ENCODE measurements around the gene RABEP1. TPM values are rescaled to one million over a fixed set of nuclear protein-coding genes. Genes with fewer than 3 reads are reported as not detected.
A peak's percentile ranks its signal among the peaks of the same experiment; 100 is the strongest.

Gene RABEP1
- total and polyA plus RNA-seq, 2 donors: 31.3 to 45.4 TPM

DNA sequence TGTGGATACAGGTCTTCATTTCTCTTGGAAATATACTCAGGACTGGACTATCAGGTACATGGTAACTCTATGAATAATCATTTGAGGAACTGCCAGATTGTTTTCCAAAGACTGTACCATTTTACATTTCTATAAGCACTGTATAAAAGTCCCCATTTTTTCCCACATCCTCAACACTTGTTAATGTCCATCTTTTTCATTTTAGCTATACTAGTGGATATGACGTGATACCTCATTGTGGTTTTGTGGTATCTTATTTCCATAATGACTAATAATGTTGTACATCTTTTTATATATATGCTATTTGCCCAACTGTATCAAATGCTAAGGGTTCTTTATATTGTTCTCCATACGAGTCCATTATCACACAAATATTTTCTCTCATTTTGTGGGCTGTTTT is 114.5 kb downstream of the RABEP1 start:
- no peak for DNase-seq (ENCODE audit: low read depth in 6 of 9, low spot score in 9 of 9)
- WGBS: over 99% methylated on average over 2 of the region's 2 CpGs
- Histone ChIP-seq H3K9me3 (ENCODE audit: control insufficient read depth in 2 of 2, insufficient read depth in 1 of 2, low read length in 1 of 2) (no peaks in the 10 kb centered on the region), H3K36me3 (ENCODE audit: control insufficient read depth in 2 of 2, insufficient read depth in 2 of 2, low read length in 1 of 2) (peaks cover 49 to 68% of the 10 kb centered on the region in 2 donors), H3K4me3 (ENCODE audit: low read length in 2 of 2) (no peak overlapping the region), H3K27me3 (ENCODE audit: control insufficient read depth in 2 of 2, insufficient read depth in 1 of 2, low read length in 1 of 2) (no peaks in the 10 kb centered on the region), H3K27ac (ENCODE audit: low read depth in 1 of 2, low read length in 1 of 2) (no peak overlapping the region), H3K4me1 (ENCODE audit: control insufficient read depth in 2 of 2, insufficient read depth in 2 of 2, low read length in 2 of 2) (no peaks in the 10 kb centered on the region)

DNA sequence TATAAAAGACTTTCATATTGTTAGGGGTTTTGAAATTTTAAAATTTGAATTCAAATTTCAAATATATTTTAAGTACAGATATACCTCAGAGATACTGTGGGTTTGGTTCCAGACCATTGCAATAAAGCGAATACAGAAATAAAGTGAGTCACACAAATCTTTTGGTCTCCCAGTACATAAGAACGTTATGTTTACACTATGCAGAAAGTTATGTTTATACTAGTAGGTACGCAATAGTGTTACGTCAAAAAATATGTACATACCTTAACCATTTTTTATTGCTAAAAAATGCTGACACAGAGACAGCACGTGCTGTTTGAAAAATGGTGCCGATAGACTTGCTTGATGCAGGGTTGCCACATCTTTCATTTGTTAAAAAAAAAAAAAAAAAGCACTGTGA is 117.7 kb downstream of the RABEP1 start:
- Histone ChIP-seq H3K36me3 (ENCODE audit: control insufficient read depth in 2 of 2, insufficient read depth in 2 of 2, low read length in 1 of 2) (peaks cover 41 to 70% of the 10 kb centered on the region in 2 donors), H3K9me3 (ENCODE audit: control insufficient read depth in 2 of 2, insufficient read depth in 1 of 2, low read length in 1 of 2) (no peaks in the 10 kb centered on the region), H3K4me1 (ENCODE audit: control insufficient read depth in 2 of 2, insufficient read depth in 2 of 2, low read length in 2 of 2) (no peaks in the 10 kb centered on the region), H3K27ac (ENCODE audit: low read depth in 1 of 2, low read length in 1 of 2) (no peak overlapping the region), H3K4me3 (ENCODE audit: low read length in 2 of 2) (no peak overlapping the region), H3K27me3 (ENCODE audit: control insufficient read depth in 2 of 2, insufficient read depth in 1 of 2, low read length in 1 of 2) (no peaks in the 10 kb centered on the region)
- DNase-seq (ENCODE audit: low read depth in 6 of 9, low spot score in 9 of 9): no peak
- 98% methylated on average over 6 of the region's 6 CpGs for WGBS

DNA sequence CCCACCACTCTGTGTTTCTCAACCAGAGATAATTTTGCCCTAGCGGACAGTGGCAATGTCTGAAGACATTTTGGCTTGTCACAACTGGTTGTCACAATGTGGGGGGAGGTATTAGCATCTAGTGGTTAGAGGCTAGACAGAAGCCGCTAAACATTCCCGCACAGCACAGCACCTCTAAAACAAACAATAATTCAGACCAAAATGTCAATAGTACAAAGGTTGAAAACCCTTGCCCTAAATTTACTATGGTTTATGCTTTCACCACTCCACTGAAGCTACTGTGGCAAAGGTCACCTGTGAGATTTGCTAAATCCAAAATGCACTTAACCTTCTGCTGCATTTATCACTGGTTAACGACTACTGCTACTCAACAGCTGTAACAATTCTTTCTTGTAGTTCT is 123.3 kb downstream of the RABEP1 start:
- H3K36me3 ChIP-seq (ENCODE audit: control insufficient read depth in 2 of 2, insufficient read depth in 2 of 2, low read length in 1 of 2): peaks cover 45 to 81% of the 10 kb centered on the region in 2 donors
- H3K27me3 ChIP-seq (ENCODE audit: control insufficient read depth in 2 of 2, insufficient read depth in 1 of 2, low read length in 1 of 2): no peaks in the 10 kb centered on the region
- no peak overlapping the region for H3K27ac ChIP-seq (ENCODE audit: low read depth in 1 of 2, low read length in 1 of 2)
- H3K4me1 ChIP-seq (ENCODE audit: control insufficient read depth in 2 of 2, insufficient read depth in 2 of 2, low read length in 2 of 2): no peaks in the 10 kb centered on the region
- 97% methylated on average over 4 of the region's 4 CpGs for WGBS
- no peaks in the 10 kb centered on the region for H3K9me3 ChIP-seq (ENCODE audit: control insufficient read depth in 2 of 2, insufficient read depth in 1 of 2, low read length in 1 of 2)
- H3K4me3 ChIP-seq (ENCODE audit: low read length in 2 of 2): no peak overlapping the region
- no peak for DNase-seq (ENCODE audit: low read depth in 6 of 9, low spot score in 9 of 9)

DNA sequence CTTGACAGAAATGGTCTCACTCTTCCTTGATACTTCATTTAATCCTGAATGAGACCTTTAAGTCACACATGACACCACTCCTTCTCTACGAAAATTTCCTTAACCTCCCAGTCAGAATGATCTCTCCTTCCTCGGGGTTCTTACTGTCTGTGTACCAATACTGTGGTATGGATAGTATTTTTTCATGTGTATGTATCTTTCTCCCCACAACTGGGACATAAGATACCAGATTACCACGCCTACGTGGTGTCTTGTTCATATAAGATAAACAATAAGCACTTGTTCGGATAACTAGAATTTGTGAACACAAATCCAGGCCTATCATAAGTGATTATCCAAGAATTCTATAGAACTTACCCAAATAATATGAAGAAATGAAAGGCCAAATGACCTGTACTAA is 126.1 kb downstream of the RABEP1 start:
- DNase-seq (ENCODE audit: low read depth in 6 of 9, low spot score in 9 of 9): no peak
- H3K9me3 ChIP-seq (ENCODE audit: control insufficient read depth in 2 of 2, insufficient read depth in 1 of 2, low read length in 1 of 2): no peaks in the 10 kb centered on the region
- peaks cover 53 to 84% of the 10 kb centered on the region in 2 donors for H3K36me3 ChIP-seq (ENCODE audit: control insufficient read depth in 2 of 2, insufficient read depth in 2 of 2, low read length in 1 of 2)
- H3K4me1 ChIP-seq (ENCODE audit: control insufficient read depth in 2 of 2, insufficient read depth in 2 of 2, low read length in 2 of 2): no peaks in the 10 kb centered on the region
- no peak overlapping the region for H3K27ac ChIP-seq (ENCODE audit: low read depth in 1 of 2, low read length in 1 of 2)
- no peaks in the 10 kb centered on the region for H3K27me3 ChIP-seq (ENCODE audit: control insufficient read depth in 2 of 2, insufficient read depth in 1 of 2, low read length in 1 of 2)
- 98% methylated on average over 5 of the region's 5 CpGs for WGBS
- H3K4me3 ChIP-seq (ENCODE audit: low read length in 2 of 2): no peak overlapping the region

DNA sequence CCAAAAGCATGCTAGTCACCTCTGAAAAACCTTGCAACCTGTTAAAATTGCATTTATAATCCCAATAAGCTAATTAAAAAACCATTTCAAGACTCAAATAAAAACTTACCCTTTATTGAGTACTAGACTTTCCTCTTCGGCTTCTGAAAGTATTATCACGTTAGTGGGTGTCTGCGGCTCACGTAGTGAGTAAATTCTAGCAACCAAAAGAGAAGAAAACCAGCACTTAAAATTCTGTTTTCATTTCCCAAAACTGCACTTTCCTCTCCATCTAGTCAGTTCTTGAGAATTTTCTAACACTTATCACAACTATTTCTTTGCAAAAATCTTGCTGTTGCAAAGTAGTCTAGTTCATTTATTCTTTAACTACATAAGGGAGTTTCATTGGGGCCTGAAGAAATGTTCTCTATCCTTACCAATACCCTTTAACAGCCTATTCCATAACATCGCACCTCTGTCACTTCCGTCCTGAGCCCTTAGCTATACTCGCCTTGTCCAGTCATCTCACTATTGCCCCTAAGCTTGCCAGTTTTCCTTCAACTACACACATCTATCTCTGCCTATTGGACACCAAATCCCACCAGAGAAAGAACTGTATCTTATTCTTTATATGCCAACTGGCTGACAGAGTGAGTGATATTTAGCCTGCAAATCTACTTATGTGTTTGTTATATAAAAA is 128.6 kb downstream of the RABEP1 start:
- Histone ChIP-seq H3K4me1 (ENCODE audit: control insufficient read depth in 2 of 2, insufficient read depth in 2 of 2, low read length in 2 of 2) (no peaks in the 10 kb centered on the region), H3K4me3 (ENCODE audit: low read length in 2 of 2) (no peak overlapping the region), H3K9me3 (ENCODE audit: control insufficient read depth in 2 of 2, insufficient read depth in 1 of 2, low read length in 1 of 2) (no peaks in the 10 kb centered on the region), H3K27me3 (ENCODE audit: control insufficient read depth in 2 of 2, insufficient read depth in 1 of 2, low read length in 1 of 2) (no peaks in the 10 kb centered on the region), H3K36me3 (ENCODE audit: control insufficient read depth in 2 of 2, insufficient read depth in 2 of 2, low read length in 1 of 2) (peaks cover 43 to 85% of the 10 kb centered on the region in 2 donors), H3K27ac (ENCODE audit: low read depth in 1 of 2, low read length in 1 of 2) (no peak overlapping the region)
- WGBS: 97% methylated on average over 7 of the region's 7 CpGs
- no peak for DNase-seq (ENCODE audit: low read depth in 6 of 9, low spot score in 9 of 9)

DNA sequence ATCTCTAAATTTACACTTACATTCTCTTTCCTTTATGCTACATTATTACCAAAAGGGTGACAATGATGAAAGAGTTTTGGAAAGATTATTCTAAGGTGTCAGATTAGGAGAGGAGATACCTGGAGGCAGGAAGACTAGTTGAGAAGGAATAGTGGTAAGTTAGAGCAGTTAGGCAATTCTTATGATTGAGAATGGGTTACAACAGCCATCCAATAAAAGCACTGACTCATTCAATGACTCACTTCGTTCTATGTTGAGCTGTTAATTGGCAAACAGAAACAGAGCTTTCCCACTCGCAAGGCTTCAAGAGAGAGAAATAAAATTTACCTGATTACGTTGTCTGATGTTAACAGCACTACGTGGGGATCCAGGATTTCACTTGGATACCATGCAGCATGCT is 131.6 kb downstream of the RABEP1 start:
- Histone ChIP-seq H3K27ac (ENCODE audit: low read depth in 1 of 2, low read length in 1 of 2) (no peak overlapping the region), H3K9me3 (ENCODE audit: control insufficient read depth in 2 of 2, insufficient read depth in 1 of 2, low read length in 1 of 2) (no peaks in the 10 kb centered on the region), H3K36me3 (ENCODE audit: control insufficient read depth in 2 of 2, insufficient read depth in 2 of 2, low read length in 1 of 2) (peaks cover 27 to 70% of the 10 kb centered on the region in 2 donors), H3K4me3 (ENCODE audit: low read length in 2 of 2) (no peak overlapping the region), H3K4me1 (ENCODE audit: control insufficient read depth in 2 of 2, insufficient read depth in 2 of 2, low read length in 2 of 2) (peaks cover 10 to 15% of the 10 kb centered on the region in 2 donors), H3K27me3 (ENCODE audit: control insufficient read depth in 2 of 2, insufficient read depth in 1 of 2, low read length in 1 of 2) (no peaks in the 10 kb centered on the region)
- WGBS: 94% methylated on average over 4 of the region's 4 CpGs
- no peak for DNase-seq (ENCODE audit: low read depth in 6 of 9, low spot score in 9 of 9)

DNA sequence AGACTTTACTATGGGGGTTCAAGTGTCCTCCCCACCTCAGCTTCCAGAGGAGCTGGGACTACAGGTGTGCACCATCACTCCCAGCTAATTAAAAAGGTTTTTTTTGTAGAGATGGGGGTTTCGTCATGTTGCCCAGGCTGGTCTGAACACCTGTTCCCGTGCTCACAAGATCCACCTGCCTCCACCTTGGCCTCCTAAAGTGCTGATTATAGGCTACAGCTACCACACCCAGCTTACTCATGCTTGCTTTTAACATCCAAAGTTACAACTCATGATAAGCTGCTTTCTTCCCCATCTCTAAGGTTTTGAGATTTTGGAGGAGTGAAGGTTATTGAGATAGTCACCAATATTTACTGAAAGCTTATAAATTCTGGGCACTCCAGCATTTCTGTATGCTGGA is 134.8 kb downstream of the RABEP1 start:
- H3K4me1 ChIP-seq (ENCODE audit: control insufficient read depth in 2 of 2, insufficient read depth in 2 of 2, low read length in 2 of 2): peaks cover 22% of the 10 kb centered on the region in 2 donors
- no peaks in the 10 kb centered on the region for H3K27me3 ChIP-seq (ENCODE audit: control insufficient read depth in 2 of 2, insufficient read depth in 1 of 2, low read length in 1 of 2)
- H3K4me3 ChIP-seq (ENCODE audit: low read length in 2 of 2): no peak overlapping the region
- no peak for DNase-seq (ENCODE audit: low read depth in 6 of 9, low spot score in 9 of 9)
- no peak overlapping the region for H3K27ac ChIP-seq (ENCODE audit: low read depth in 1 of 2, low read length in 1 of 2)
- H3K9me3 ChIP-seq (ENCODE audit: control insufficient read depth in 2 of 2, insufficient read depth in 1 of 2, low read length in 1 of 2): no peaks in the 10 kb centered on the region
- peaks cover 22 to 60% of the 10 kb centered on the region in 2 donors for H3K36me3 ChIP-seq (ENCODE audit: control insufficient read depth in 2 of 2, insufficient read depth in 2 of 2, low read length in 1 of 2)
- WGBS: 96% methylated on average over 2 of the region's 2 CpGs

DNA sequence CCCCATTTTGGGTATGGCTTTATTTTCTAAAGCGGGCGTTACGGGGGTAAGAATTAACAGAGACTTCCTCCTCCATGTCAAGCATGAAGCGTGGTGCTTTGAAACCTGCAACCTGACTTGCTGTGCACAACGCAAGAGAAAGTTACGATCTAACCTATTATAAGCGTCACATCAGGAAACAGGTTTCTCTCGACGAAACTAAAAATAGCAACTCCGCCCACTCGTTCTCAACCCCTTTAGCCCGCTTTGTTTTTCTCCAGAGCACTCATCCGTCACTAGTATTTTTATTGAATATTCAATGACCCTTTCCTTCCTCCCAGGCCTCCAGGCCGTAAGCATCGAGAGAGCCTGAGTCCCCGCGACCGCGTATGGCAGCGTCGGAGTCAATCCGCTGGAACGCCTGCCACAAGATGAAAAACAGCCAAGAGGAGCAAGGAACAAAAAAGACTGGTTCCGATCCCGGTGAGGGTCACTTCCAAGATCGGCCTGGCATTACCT is 136.8 kb downstream of the RABEP1 start:
- WGBS: under 1% methylated on average over 26 of the region's 26 CpGs
- no peaks in the 10 kb centered on the region for H3K9me3 ChIP-seq (ENCODE audit: control insufficient read depth in 2 of 2, insufficient read depth in 1 of 2, low read length in 1 of 2)
- H3K27ac ChIP-seq (ENCODE audit: low read depth in 1 of 2, low read length in 1 of 2): peak overlapping the region; percentile 85 to 95
- H3K4me1 ChIP-seq (ENCODE audit: control insufficient read depth in 2 of 2, insufficient read depth in 2 of 2, low read length in 2 of 2): peaks cover 22 to 24% of the 10 kb centered on the region in 2 donors
- peak overlapping the region; percentile 54 to 99 for H3K4me3 ChIP-seq (ENCODE audit: low read length in 2 of 2)
- peaks cover 23 to 60% of the 10 kb centered on the region in 2 donors for H3K36me3 ChIP-seq (ENCODE audit: control insufficient read depth in 2 of 2, insufficient read depth in 2 of 2, low read length in 1 of 2)
- H3K27me3 ChIP-seq (ENCODE audit: control insufficient read depth in 2 of 2, insufficient read depth in 1 of 2, low read length in 1 of 2): no peaks in the 10 kb centered on the region
- peak; percentile 57 to 90 (median 77) for DNase-seq (ENCODE audit: low read depth in 6 of 9, low spot score in 9 of 9)

DNA sequence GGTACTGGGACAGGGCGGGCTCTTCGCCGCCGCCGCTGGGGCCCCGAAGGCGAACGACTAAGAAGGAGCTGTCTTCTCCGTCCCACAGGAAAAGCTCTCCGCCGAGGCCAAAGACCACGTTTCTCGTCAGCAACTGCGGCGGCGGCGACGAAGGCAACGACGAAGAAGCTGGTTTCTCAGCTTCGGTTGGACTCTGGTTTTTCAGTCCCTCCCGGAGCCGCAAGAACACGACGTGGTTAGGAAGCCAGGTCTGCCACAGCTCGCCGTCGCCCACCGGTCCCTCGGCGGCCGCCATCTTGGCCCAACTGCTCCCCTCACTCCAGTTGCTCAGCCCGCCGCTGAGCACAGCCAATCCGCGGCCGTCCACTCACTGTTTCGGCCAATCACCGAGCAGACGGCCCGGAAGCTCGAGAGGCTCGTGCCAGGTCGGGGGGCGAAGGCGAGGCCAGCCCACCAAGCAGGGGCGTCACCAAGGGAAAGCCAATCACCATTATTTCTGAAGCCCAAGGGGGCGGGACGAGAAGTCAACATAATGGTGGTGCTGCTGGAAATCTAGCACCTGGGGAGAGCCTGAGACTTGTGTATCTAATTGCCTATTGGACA is 137.4 kb downstream of the RABEP1 start, which contains the start of gene NUP88:
TSS of gene NUP88 (minus strand) at position 307 of the 603 bp plus-strand sequence. CDS start at position 295, 12 bp downstream.
- Histone ChIP-seq H3K36me3 (ENCODE audit: control insufficient read depth in 2 of 2, insufficient read depth in 2 of 2, low read length in 1 of 2) (peaks cover 25 to 60% of the 10 kb centered on the region in 2 donors), H3K9me3 (ENCODE audit: control insufficient read depth in 2 of 2, insufficient read depth in 1 of 2, low read length in 1 of 2) (no peaks in the 10 kb centered on the region), H3K4me3 (ENCODE audit: low read length in 2 of 2) (peak within 1 kb of the TSS; percentile 54 to 99), H3K27ac (ENCODE audit: low read depth in 1 of 2, low read length in 1 of 2) (peak within 1 kb of the TSS; percentile 87 to 95), H3K27me3 (ENCODE audit: control insufficient read depth in 2 of 2, insufficient read depth in 1 of 2, low read length in 1 of 2) (no peaks in the 10 kb centered on the region), H3K4me1 (ENCODE audit: control insufficient read depth in 2 of 2, insufficient read depth in 2 of 2, low read length in 2 of 2) (peaks cover 22 to 24% of the 10 kb centered on the region in 2 donors)
- WGBS: under 1% methylated on average over 49 of the region's 49 CpGs
- DNase-seq (ENCODE audit: low read depth in 6 of 9, low spot score in 9 of 9): peak; percentile 93 to 99 (median 97)
